Prostate gland (tissue), 2 donors: ENCODE data around the gene NUP62CL. TPM values are rescaled to one million over a fixed set of nuclear protein-coding genes. Genes with fewer than 3 reads are reported as not detected.

Experiments
- DNase-seq: peaks from one replicate; pipeline ENCODE4 v3.0.0-alpha.2; 2019; ENCODE audit warnings: low spot score
- H3K27ac ChIP-seq, 2 donors: fragments of 200-600 bp; sonication (generic); 2 replicates each; pipeline ENCODE4 v1.5.1; 2017 to 2019
- H3K27me3 ChIP-seq: fragments of 200-600 bp; sonication (generic); replicated peaks from 2 replicates; pipeline ENCODE4 v1.5.1; 2019; ENCODE audit not compliant: insufficient read depth
- H3K36me3 ChIP-seq, 2 donors: fragments of 200-600 bp; sonication (generic); 1 replicate in 1 of 2; 2 replicates in 1 of 2; pipeline versions ENCODE4 v1.5.1 to v1.8.1; 2017 to 2019
- H3K4me1 ChIP-seq: fragments of 200-600 bp; sonication (generic); replicated peaks from 2 replicates; pipeline ENCODE4 v1.5.1; 2019
- H3K4me3 ChIP-seq, 2 donors: fragments of 200-600 bp; sonication (generic); 2 replicates each; pipeline ENCODE4 v1.5.1; 2017 to 2019
- H3K9me3 ChIP-seq: fragments of 200-600 bp; sonication (generic); 2 replicates; pipeline ENCODE4 v1.5.1; 2017
- POLR2A ChIP-seq: fragments of 450-650 bp; IDR thresholded peaks from one replicate; pipeline ENCODE4 v1.6.1; 2016; ENCODE audit warnings: antibody characterized with exemption, mild to moderate bottlenecking
- POLR2AphosphoS5 ChIP-seq: sonication (generic); formaldehyde crosslinking; IDR thresholded peaks from one replicate; pipeline ENCODE4 v1.6.1; 2017; ENCODE audit warnings: antibody characterized with exemption
- WGBS: methylation state at CpG from one replicate; pipeline ENCODE4 v1.1.5; 2018; 5-methylcytosine and 5-hydroxymethylcytosine counted together
- intact Hi-C: fragments of 100-400 bp; cut with DNase I; formaldehyde crosslinking; loops from one replicate; pipeline ENCODE4 v1.14.2; 2022
- small RNA-seq, 2 donors: library from RNA; depleted of rRNA; stranded (forward); fragments of <200 nt; gene quantifications; one replicate each; pipeline ENCODE3, GENCODE V24; 2016
- total RNA-seq, 2 donors: library from RNA; depleted of rRNA; stranded (reverse); fragments of >200 nt; gene quantifications; one replicate each; pipeline ENCODE4 v1.1.0, GENCODE V29; 2016
- TF ChIP-seq, protein P1 (sequence below), 4 experiments: fragments of 200-600 bp in 2 of 4; fragments of 450-650 bp in 2 of 4; sonication (generic) in 2 of 4; IDR thresholded peaks; 1 replicate in 3 of 4; 2 replicates in 1 of 4; pipeline ENCODE4 v1.5.1; 2016 to 2019; ENCODE audit warnings: antibody characterized with exemption in 4 of 4, mild to moderate bottlenecking in 2 of 4, moderate library complexity in 2 of 4

NUP62CL gene
- total RNA-seq, 2 donors from 2014 or later, result 1.4 to 10.8 TPM

DNA sequence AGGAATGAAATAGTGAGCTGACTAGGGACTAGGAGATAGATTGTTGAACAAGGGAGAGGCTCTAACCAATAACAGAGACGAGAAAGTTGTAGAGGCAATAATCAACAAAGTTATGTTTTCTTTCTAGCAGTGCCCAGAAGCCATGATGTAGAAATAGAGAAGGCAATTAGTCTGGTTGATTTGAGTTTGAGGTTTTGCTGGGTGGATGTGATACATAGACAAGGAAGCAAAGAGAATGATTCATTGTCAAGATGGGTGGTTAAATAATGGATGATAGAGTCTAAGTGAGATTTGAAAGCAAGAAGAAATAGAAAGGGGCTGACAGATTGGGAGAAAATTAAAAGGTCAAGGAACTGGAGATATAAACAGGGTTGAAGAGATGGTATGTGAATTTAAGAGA lies 98.8 kb downstream of the NUP62CL start:
- intact Hi-C loops, result no loop called here
- Histone ChIP-seq H3K27ac (no peak overlapping the region), H3K27me3 (no peaks in the 10 kb centered on the region), H3K9me3 (no peaks in the 10 kb centered on the region), H3K4me3 (no peak overlapping the region), H3K36me3 (no peaks in the 10 kb centered on the region), H3K4me1 (no peaks in the 10 kb centered on the region)
- 100% methylated on average over 1 of the region's 1 CpG for WGBS
- TF ChIP-seq, protein P1, sequence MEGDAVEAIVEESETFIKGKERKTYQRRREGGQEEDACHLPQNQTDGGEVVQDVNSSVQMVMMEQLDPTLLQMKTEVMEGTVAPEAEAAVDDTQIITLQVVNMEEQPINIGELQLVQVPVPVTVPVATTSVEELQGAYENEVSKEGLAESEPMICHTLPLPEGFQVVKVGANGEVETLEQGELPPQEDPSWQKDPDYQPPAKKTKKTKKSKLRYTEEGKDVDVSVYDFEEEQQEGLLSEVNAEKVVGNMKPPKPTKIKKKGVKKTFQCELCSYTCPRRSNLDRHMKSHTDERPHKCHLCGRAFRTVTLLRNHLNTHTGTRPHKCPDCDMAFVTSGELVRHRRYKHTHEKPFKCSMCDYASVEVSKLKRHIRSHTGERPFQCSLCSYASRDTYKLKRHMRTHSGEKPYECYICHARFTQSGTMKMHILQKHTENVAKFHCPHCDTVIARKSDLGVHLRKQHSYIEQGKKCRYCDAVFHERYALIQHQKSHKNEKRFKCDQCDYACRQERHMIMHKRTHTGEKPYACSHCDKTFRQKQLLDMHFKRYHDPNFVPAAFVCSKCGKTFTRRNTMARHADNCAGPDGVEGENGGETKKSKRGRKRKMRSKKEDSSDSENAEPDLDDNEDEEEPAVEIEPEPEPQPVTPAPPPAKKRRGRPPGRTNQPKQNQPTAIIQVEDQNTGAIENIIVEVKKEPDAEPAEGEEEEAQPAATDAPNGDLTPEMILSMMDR (IDR thresholded peaks at IDR 0.05), result no peak
- no peak for TF ChIP-seq POLR2A
- no peak for TF ChIP-seq POLR2AphosphoS5
- no peak for DNase-seq

DNA sequence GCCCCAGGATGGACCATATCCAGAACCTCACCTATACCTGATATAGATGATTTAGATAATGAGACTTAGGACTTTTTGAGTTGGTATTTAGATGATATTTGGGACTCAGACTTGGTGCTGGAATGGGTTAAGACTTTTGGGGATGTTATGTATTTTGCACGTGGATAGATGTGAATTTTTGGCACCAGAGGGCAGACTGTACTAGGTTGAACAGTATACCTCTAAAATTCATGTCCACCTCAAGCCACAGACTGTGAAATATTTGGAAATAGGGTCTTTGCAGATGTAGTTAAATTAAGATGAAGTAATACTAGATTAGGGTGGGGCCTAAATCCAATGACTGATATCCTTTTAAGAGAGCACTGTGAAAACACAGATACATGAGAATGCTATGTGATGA lies 103.3 kb downstream of the NUP62CL start:
- TF ChIP-seq, protein P1 (IDR thresholded peaks at IDR 0.05), result no peak
- no peak for TF ChIP-seq POLR2AphosphoS5
- intact Hi-C loops, result no loop called here
- H3K36me3 ChIP-seq, result no peaks in the 10 kb centered on the region
- no peak overlapping the region for H3K4me3 ChIP-seq
- no peak overlapping the region for H3K27ac ChIP-seq
- no peaks in the 10 kb centered on the region for H3K9me3 ChIP-seq
- 17% methylated on average over 1 of the region's 1 CpG for WGBS
- no peaks in the 10 kb centered on the region for H3K27me3 ChIP-seq
- no peak for DNase-seq
- no peaks in the 10 kb centered on the region for H3K4me1 ChIP-seq

DNA sequence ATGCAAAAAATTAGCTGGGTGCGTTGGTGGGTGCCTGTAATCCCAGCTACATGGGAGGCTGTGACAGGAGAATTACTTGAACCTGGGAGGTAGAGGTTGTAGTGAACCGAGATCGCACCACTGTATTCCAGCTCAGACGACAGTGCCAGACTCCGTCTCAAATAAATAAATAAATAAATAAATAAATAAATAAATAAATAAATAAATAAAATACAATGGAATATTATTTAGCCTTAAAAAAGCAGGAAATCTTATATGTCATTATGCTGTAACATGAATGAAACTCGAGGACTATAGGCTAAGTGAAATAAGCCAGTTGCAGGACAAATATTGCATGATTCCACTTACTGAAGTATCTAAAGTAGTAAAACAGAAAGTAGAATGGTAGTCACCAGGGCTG lies 130.1 kb downstream of the NUP62CL start:
- TF ChIP-seq POLR2A, result no peak
- TF ChIP-seq, protein P1 (IDR thresholded peaks at IDR 0.05), result no peak
- no peak for TF ChIP-seq POLR2AphosphoS5
- no peaks in the 10 kb centered on the region for H3K36me3 ChIP-seq
- H3K4me1 ChIP-seq, result no peaks in the 10 kb centered on the region
- no peaks in the 10 kb centered on the region for H3K27me3 ChIP-seq
- no peak overlapping the region for H3K4me3 ChIP-seq
- no peak overlapping the region for H3K27ac ChIP-seq
- H3K9me3 ChIP-seq, result no peaks in the 10 kb centered on the region
- WGBS, result 98% methylated on average over 6 of the region's 6 CpGs
- intact Hi-C loops, result no loop called here
- no peak for DNase-seq

Small RNAs within 50 kb of the gene (small RNA-seq; reads per million reads assigned to genes)
- 0 reads per million in 2 donors for gene RF00019

Other genes starting within 250 kb of the NUP62CL start
- 10 to 100 TPM; 20.4 to 36.1 TPM for gene MORC4, start 206.2 kb downstream of the NUP62CL start, total RNA-seq
- gene RBM41, start 87.6 kb downstream of the NUP62CL start, total RNA-seq, result 10 to 100 TPM; 11.4 to 18.8 TPM
- 1 to 10 TPM in 1 of 2 donors, not detected in 1; 1.4 TPM for gene DNAAF6, start 178 bp upstream of the NUP62CL start, total RNA-seq
- 1 to 10 TPM in 1 of 2 donors, under 1 TPM in 1; 0.46 to 1.2 TPM for gene FRMPD3, start 243.2 kb upstream of the NUP62CL start, total RNA-seq